Smooth muscle cell (in vitro differentiated cells): Measurements from ENCODE around the gene FOSL1. TPM values are rescaled to one million over a fixed set of nuclear protein-coding genes. Genes with fewer than 3 reads are reported as not detected.

Experiments used
- DNase-seq: peaks from one replicate; lab custom pipeline; 2025; ENCODE audit not compliant: unreplicated experiment; lab: John Stamatoyannopoulos, UW
- H2AFZ ChIP-seq: fragments of 200-600 bp; sonication (generic); 2 replicates; pipeline ENCODE4 v1.6.0; 2016; ENCODE audit warnings: antibody characterized with exemption, low read depth, mild to moderate bottlenecking
- H3F3A ChIP-seq: fragments of 200-600 bp; sonication (generic); 2 replicates; pipeline ENCODE4 v1.6.0; 2017; ENCODE audit warnings: antibody characterized with exemption, low read depth
- H3K27ac ChIP-seq: fragments of 200-600 bp; sonication (generic); 2 replicates; pipeline ENCODE4 v1.5.1; 2016; ENCODE audit warnings: low read depth, mild to moderate bottlenecking
- H3K27me3 ChIP-seq: fragments of 200-600 bp; sonication (generic); 2 replicates; pipeline ENCODE4 v1.6.1; 2016; ENCODE audit warnings: low read depth, mild to moderate bottlenecking
- H3K36me3 ChIP-seq: fragments of 200-600 bp; sonication (generic); 2 replicates; pipeline ENCODE4 v1.5.1; 2016; ENCODE audit warnings: low read depth
- H3K4me1 ChIP-seq: fragments of 200-600 bp; sonication (generic); 2 replicates; pipeline ENCODE4 v1.5.1; 2016; ENCODE audit warnings: low read depth
- H3K4me2 ChIP-seq: fragments of 200-600 bp; sonication (generic); 2 replicates; pipeline ENCODE4 v1.6.0; 2016; ENCODE audit warnings: mild to moderate bottlenecking
- H3K4me3 ChIP-seq: fragments of 200-600 bp; sonication (generic); 2 replicates; pipeline ENCODE4 v1.5.1; 2016; ENCODE audit warnings: mild to moderate bottlenecking
- H3K79me2 ChIP-seq: fragments of 200-600 bp; sonication (generic); 2 replicates; pipeline ENCODE4 v1.6.0; 2016; ENCODE audit warnings: low read depth, mild to moderate bottlenecking
- H3K9ac ChIP-seq: fragments of 200-600 bp; sonication (generic); 2 replicates; pipeline ENCODE4 v1.6.0; 2016; ENCODE audit warnings: low read depth
- H3K9me3 ChIP-seq: fragments of 200-600 bp; sonication (generic); replicated peaks from 2 replicates; pipeline ENCODE4 v1.5.1; 2016; ENCODE audit warnings: low read depth
- H4K20me1 ChIP-seq: fragments of 200-600 bp; sonication (generic); 2 replicates; pipeline ENCODE4 v1.6.0; 2016; ENCODE audit warnings: low read depth
- WGBS: methylation state at CpG from one replicate; pipeline ENCODE4 v1.1.7; 2016; ENCODE audit warnings: low lambda C conversion rate; 5-methylcytosine and 5-hydroxymethylcytosine counted together
- polyA plus RNA-seq: library from polyadenylated mRNA; unstranded; fragments of >200 nt; fragmentation: Nextera tagmentation; extraction: Ambion mirVana; gene quantifications from 2 replicates; pipeline ENCODE4 v1.2.1, GENCODE V29; 2016
- total RNA-seq: library from RNA; depleted of rRNA; stranded (reverse); fragments of >200 nt; gene quantifications from 2 replicates; pipeline ENCODE4 v1.2.3, GENCODE V29; 2014
- TF ChIP-seq, protein P1 (sequence below): fragments of 200-600 bp; sonication (generic); IDR thresholded peaks from 2 replicates; pipeline ENCODE4 v1.5.1; 2017; ENCODE audit warnings: borderline replicate concordance, mild to moderate bottlenecking, antibody characterized with exemption; ENCODE audit not compliant: insufficient read depth, poor library complexity, severe bottlenecking

FOSL1 gene
- total and polyA plus RNA-seq, 2 experiments from 2014 or later, result 15.8 to 26.1 TPM

GRCh38 chr11:65883058-65883761 lies 17.0 kb downstream of the FOSL1 start:
- no peak for DNase-seq
- no peak overlapping the region for H3K9ac ChIP-seq

GRCh38 chr11:65882120-65883057 lies 17.8 kb downstream of the FOSL1 start:
- TF ChIP-seq, protein P1, sequence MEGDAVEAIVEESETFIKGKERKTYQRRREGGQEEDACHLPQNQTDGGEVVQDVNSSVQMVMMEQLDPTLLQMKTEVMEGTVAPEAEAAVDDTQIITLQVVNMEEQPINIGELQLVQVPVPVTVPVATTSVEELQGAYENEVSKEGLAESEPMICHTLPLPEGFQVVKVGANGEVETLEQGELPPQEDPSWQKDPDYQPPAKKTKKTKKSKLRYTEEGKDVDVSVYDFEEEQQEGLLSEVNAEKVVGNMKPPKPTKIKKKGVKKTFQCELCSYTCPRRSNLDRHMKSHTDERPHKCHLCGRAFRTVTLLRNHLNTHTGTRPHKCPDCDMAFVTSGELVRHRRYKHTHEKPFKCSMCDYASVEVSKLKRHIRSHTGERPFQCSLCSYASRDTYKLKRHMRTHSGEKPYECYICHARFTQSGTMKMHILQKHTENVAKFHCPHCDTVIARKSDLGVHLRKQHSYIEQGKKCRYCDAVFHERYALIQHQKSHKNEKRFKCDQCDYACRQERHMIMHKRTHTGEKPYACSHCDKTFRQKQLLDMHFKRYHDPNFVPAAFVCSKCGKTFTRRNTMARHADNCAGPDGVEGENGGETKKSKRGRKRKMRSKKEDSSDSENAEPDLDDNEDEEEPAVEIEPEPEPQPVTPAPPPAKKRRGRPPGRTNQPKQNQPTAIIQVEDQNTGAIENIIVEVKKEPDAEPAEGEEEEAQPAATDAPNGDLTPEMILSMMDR, result no peak
- Histone ChIP-seq H3K4me3 (no peak overlapping the region), H3K4me1 (peaks cover 1% of the 10 kb centered on the region), H3K36me3 (no peaks in the 10 kb centered on the region), H3F3A (no peaks in the 10 kb centered on the region), H3K27ac (no peak overlapping the region), H3K4me2 (no peak overlapping the region), H3K9me3 (no peaks in the 10 kb centered on the region), H3K27me3 (no peaks in the 10 kb centered on the region), H3K79me2 (peaks cover 14% of the 10 kb centered on the region), H4K20me1 (peaks cover 5% of the 10 kb centered on the region), H3K9ac (no peak overlapping the region), H2AFZ (no peak overlapping the region)
- 98% methylated on average over 29 of the region's 30 CpGs for whole genome bisulfite sequencing
- DNase-seq, result no peak

More at GRCh38 chr11:65883058-65883761, 17.0 kb downstream of the FOSL1 start:
- Histone ChIP-seq H3K27ac (no peak overlapping the region), H3K79me2 (peaks cover 17% of the 10 kb centered on the region), H3F3A (peaks cover 6% of the 10 kb centered on the region), H3K4me2 (no peak overlapping the region), H2AFZ (no peak overlapping the region), H4K20me1 (peaks cover 5% of the 10 kb centered on the region), H3K27me3 (no peaks in the 10 kb centered on the region), H3K9me3 (no peaks in the 10 kb centered on the region), H3K4me1 (peaks cover 6% of the 10 kb centered on the region), H3K36me3 (no peaks in the 10 kb centered on the region), H3K4me3 (no peak overlapping the region)
- 99% methylated on average over 12 of the region's 13 CpGs for WGBS
- TF ChIP-seq, protein P1, result no peak

- 82% methylated on average over 7 of the region's 7 CpGs for WGBS
- no peaks in the 10 kb centered on the region for H3K9me3 ChIP-seq
- no peaks in the 10 kb centered on the region for H3K36me3 ChIP-seq
- H3K4me3 ChIP-seq, result no peak overlapping the region
- no peaks in the 10 kb centered on the region for H3K79me2 ChIP-seq
- H2AFZ ChIP-seq, result no peak overlapping the region
- no peaks in the 10 kb centered on the region for H3K27me3 ChIP-seq
- H4K20me1 ChIP-seq, result peaks cover 5% of the 10 kb centered on the region
- no peak for DNase-seq
- TF ChIP-seq, protein P1, result no peak
- H3K9ac ChIP-seq, result no peak overlapping the region
- no peak overlapping the region for H3K27ac ChIP-seq
- H3F3A ChIP-seq, result no peaks in the 10 kb centered on the region
- H3K4me2 ChIP-seq, result no peak overlapping the region
- H3K4me1 ChIP-seq, result no peaks in the 10 kb centered on the region
These were observed 19.3 kb downstream of the FOSL1 start for GRCh38 chr11:65880844-65881421.
